ENCODE data around the gene JARID2.

DNA sequence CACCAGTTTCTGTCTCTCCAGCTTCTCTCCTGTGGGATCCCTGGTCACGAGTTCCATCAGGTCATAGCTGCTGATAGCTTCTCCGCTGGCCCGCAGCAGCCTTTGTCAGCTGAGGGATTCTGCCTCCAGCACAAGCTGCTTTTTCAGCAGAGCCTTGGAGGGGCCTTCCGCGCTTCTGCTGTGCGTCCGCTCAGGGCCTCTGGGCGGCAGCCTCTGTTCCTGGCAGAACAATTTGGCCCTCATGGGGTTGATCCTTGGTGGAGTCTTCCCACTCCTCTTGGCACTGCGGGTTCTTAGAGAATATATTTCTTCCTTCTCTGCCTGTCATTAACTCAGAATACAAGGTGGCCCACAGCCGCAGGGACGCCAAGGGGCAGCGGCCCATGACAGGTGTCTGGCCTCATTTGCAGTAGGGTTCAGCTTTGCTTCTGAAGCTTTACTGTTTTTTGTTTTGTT, 258.2 kb downstream of the JARID2 start:
- TF ChIP-seq POLR2AphosphoS5 (IDR thresholded peaks at IDR 0.05; ENCODE audit: low read depth, low read length) (no peak), POLR2A (IDR thresholded peaks at IDR 0.05; ENCODE audit: low read depth, low read length) (no peak)
